Kidney epithelial cell (primary cell): ENCODE measurements around the gene UBE2E1. TPM values are rescaled to one million over a fixed set of nuclear protein-coding genes. Genes with fewer than 3 reads are reported as not detected.

Source experiments
- DNase-seq: peaks from one replicate; pipeline ENCODE4 v3.0.0-alpha.2; 2010; ENCODE audit warnings: low read depth
- H3K27me3 ChIP-seq: 2 replicates; pipeline ENCODE4 v1.6.0; 2011; ENCODE audit warnings: low read length; ENCODE audit not compliant: control insufficient read depth, insufficient read depth
- H3K36me3 ChIP-seq: 2 replicates; pipeline ENCODE4 v1.5.1; 2011; ENCODE audit warnings: low read length; ENCODE audit not compliant: control insufficient read depth, insufficient read depth
- H3K4me3 ChIP-seq: 2 replicates; pipeline ENCODE4 v1.5.1; 2011; ENCODE audit warnings: low read depth, mild to moderate bottlenecking, control low read depth, low read length
- total RNA-seq: library from RNA; depleted of rRNA; stranded (reverse); fragments of >200 nt; gene quantifications from 2 replicates; pipeline ENCODE4 v1.2.3, GENCODE V29; 2015
- TF ChIP-seq, protein P1 (sequence below): IDR thresholded peaks from 2 replicates; pipeline ENCODE4 v1.5.1; 2011; ENCODE audit warnings: mild to moderate bottlenecking, moderate library complexity, low read length, control low read depth, inconsistent platforms; ENCODE audit not compliant: insufficient read depth, poor library complexity, severe bottlenecking

The UBE2E1 gene
- total RNA-seq, 1 donor from 2014 or later = 68.4 TPM

DNA sequence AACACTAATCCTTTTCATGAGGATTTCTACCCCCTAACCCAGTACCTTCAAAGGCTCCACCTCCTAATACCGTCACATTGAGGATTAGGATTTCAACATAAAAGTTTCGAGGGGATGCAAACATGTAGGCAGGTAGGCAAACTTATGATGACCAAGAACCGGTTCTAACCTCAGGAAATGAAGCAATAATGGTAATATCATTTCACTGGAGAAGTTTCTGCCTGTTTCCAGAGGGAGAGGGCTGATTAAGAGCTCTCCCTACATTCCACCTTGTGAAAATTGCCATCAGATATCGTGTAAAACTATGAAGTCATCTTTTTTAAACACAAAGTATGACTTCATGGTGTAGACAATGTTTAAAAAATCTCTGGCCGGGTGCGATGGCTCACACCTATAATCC is 79.5 kb downstream of the UBE2E1 start:
- no peaks in the 10 kb centered on the region for H3K27me3 ChIP-seq
- no peak overlapping the region for H3K4me3 ChIP-seq
- TF ChIP-seq, protein P1, sequence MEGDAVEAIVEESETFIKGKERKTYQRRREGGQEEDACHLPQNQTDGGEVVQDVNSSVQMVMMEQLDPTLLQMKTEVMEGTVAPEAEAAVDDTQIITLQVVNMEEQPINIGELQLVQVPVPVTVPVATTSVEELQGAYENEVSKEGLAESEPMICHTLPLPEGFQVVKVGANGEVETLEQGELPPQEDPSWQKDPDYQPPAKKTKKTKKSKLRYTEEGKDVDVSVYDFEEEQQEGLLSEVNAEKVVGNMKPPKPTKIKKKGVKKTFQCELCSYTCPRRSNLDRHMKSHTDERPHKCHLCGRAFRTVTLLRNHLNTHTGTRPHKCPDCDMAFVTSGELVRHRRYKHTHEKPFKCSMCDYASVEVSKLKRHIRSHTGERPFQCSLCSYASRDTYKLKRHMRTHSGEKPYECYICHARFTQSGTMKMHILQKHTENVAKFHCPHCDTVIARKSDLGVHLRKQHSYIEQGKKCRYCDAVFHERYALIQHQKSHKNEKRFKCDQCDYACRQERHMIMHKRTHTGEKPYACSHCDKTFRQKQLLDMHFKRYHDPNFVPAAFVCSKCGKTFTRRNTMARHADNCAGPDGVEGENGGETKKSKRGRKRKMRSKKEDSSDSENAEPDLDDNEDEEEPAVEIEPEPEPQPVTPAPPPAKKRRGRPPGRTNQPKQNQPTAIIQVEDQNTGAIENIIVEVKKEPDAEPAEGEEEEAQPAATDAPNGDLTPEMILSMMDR = no peak
- no peak for DNase-seq
- peaks cover 2% of the 10 kb centered on the region for H3K36me3 ChIP-seq

DNA sequence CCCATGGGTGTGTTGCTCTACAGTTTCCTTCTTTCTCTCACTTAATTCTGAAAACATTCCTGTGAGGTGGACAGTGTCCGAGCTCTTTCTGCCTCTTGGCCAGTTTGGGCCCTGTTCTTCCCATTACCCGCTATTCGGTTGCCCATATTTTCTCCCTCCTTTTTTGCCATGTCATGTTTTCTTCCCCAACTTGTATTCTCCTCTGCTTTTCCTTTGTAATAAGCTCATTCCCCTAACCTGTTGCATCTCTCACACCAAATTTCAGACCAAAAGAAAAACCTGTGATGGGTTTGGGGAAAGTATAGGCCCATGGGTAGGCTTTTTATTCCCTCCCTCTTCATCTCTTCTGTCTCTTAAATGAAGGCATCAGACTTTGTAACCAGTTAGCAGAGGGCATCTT is 80.6 kb downstream of the UBE2E1 start:
- H3K4me3 ChIP-seq = no peak overlapping the region
- peaks cover 2% of the 10 kb centered on the region for H3K36me3 ChIP-seq
- TF ChIP-seq, protein P1 = no peak
- H3K27me3 ChIP-seq = no peaks in the 10 kb centered on the region
- no peak for DNase-seq

DNA sequence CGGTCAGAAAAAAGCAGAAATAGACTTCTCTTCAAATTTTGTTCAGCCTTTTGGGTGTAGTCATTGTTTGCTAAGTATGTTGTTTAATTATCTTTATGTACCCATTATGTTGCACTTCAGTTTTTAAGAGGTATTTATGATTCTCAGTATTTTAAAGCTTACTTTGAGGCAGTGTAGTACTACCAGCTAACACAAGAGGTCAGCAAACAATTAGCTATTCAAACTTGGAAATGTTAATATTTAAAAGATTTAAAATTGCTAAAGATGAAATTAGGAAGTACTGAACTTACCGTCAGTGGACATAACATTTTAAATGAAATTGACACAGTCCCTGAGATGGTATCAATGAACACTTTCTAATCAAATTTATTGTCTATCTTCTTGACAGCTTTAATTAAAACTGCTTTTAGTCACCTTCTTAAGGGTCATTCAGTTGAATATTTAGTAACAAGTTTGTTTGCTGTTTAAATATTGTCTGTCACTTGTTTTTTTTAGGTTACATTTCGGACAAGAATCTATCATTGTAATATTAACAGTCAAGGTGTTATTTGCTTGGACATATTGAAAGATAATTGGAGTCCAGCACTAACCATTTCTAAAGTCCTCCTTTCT is 83.0 kb downstream of the UBE2E1 start:
- no peaks in the 10 kb centered on the region for H3K27me3 ChIP-seq
- no peak for DNase-seq
- H3K4me3 ChIP-seq = no peak overlapping the region
- TF ChIP-seq, protein P1 = peak; percentile 72
- no peaks in the 10 kb centered on the region for H3K36me3 ChIP-seq

DNA sequence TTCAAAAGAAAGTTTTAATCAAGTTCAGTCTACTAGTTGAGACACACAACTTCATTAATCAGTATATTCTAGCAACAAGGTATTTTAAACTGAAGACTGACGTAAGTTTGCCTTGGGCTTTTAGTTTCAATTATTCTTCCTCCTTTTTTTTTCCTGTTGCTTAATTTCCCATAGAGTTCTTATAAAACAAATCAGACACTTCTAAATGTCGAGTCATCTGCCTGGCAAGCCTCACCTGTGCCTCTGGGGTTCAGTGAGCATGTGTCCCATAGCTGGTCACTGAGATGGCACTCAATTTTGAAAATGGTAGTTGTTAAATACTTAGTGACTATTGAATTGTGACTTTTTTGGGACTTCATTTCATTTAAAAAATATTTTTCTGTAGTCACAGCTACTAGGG is 83.6 kb downstream of the UBE2E1 start:
- no peak overlapping the region for H3K4me3 ChIP-seq
- no peaks in the 10 kb centered on the region for H3K36me3 ChIP-seq
- no peak for DNase-seq
- H3K27me3 ChIP-seq = no peaks in the 10 kb centered on the region
- TF ChIP-seq, protein P1 = no peak

DNA sequence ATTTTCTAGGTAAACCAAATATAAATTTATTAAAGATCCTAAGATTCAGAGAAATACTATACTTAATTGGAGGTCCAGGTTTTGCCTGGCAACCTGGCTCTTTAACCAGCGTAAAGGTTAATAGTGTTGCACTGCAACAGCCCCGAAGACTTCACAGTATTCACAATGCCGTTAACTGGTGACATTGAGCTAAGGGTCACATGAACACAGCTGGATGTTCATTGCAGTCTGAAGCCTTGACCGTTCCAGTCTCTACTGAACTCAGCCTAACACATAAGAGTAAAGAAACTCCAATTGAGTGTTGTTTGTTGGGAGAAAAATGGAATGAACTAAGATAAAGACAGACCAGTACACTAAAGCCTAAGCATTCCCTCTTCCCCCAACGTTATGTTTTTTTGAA is 84.2 kb downstream of the UBE2E1 start:
- no peak overlapping the region for H3K4me3 ChIP-seq
- no peaks in the 10 kb centered on the region for H3K36me3 ChIP-seq
- TF ChIP-seq, protein P1 = no peak
- no peak for DNase-seq
- no peaks in the 10 kb centered on the region for H3K27me3 ChIP-seq
